ENCODE measurements around the gene FIZ1.

DNA sequence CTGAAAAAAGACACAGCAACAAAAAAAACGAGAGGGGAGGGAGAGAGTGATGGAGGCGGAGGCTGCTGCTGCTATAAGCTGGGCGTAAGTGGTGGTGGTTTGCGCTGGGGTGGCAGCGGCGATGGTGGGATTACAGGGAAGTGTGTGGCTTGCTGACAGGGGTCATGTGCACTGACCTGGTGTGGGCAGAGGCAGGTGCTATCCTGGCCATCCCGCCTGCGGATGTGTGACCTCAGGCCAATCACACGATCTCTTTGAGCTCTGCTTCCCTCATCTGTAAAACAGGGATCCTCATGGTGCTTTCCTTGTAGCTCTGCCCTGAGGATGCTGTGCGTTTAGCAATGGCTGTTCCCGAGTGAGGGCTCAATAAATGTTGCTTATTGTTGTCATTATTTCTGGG is 38.2 kb upstream of the FIZ1 start:
- TF ChIP-seq, protein P1, sequence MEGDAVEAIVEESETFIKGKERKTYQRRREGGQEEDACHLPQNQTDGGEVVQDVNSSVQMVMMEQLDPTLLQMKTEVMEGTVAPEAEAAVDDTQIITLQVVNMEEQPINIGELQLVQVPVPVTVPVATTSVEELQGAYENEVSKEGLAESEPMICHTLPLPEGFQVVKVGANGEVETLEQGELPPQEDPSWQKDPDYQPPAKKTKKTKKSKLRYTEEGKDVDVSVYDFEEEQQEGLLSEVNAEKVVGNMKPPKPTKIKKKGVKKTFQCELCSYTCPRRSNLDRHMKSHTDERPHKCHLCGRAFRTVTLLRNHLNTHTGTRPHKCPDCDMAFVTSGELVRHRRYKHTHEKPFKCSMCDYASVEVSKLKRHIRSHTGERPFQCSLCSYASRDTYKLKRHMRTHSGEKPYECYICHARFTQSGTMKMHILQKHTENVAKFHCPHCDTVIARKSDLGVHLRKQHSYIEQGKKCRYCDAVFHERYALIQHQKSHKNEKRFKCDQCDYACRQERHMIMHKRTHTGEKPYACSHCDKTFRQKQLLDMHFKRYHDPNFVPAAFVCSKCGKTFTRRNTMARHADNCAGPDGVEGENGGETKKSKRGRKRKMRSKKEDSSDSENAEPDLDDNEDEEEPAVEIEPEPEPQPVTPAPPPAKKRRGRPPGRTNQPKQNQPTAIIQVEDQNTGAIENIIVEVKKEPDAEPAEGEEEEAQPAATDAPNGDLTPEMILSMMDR (conservative IDR thresholded peaks at IDR 0.05; ENCODE audit: low read depth, low read length) = no peak
- no peak for TF ChIP-seq RCOR1 (IDR thresholded peaks at IDR 0.05; ENCODE audit: insufficient replicate concordance, low read length)
- TF ChIP-seq BHLHE40 (IDR thresholded peaks at IDR 0.05; ENCODE audit: low read depth, low read length) = no peak
- TF ChIP-seq RAD21 (IDR thresholded peaks at IDR 0.05; ENCODE audit: low read length) = no peak
- TF ChIP-seq CHD1 (IDR thresholded peaks at IDR 0.05; ENCODE audit: low read depth, low read length) = no peak
- TF ChIP-seq RFX5 (IDR thresholded peaks at IDR 0.05; ENCODE audit: low read depth, low read length) = no peak
